Keratinocyte (primary cell): ENCODE results near the gene SLC5A1. TPM values are rescaled to one million over a fixed set of nuclear protein-coding genes. Genes with fewer than 3 reads are reported as not detected.

Experiments
- DNase-seq: peaks from one replicate; pipeline ENCODE4 v3.0.0-alpha.2; 2011; ENCODE audit warnings: low read depth, missing footprints, low spot score
- FAIRE-seq: peaks from 2 replicates; lab custom pipeline; 2011; peaks lifted over from hg19 to GRCh38; lab: Jason Lieb, UNC
- H2AFZ ChIP-seq: 2 replicates; pipeline ENCODE4 v1.6.0; 2012; ENCODE audit warnings: low read length, control low read depth, inconsistent platforms; ENCODE audit not compliant: control insufficient read depth
- H3K27ac ChIP-seq: 2 replicates; pipeline ENCODE4 v1.5.1; 2011; ENCODE audit warnings: low read length; ENCODE audit not compliant: control insufficient read depth, insufficient read depth
- H3K27me3 ChIP-seq: 3 replicates; pipeline ENCODE4 v1.6.0; 2011; ENCODE audit warnings: low read length; ENCODE audit not compliant: control insufficient read depth, insufficient read depth; ENCODE audit errors: extremely low read depth
- H3K36me3 ChIP-seq, 2 experiments: 2 replicates in 1 of 2; 3 replicates in 1 of 2; pipeline ENCODE4 v1.5.1; 2011; ENCODE audit warnings: low read length in 2 of 2, mild to moderate bottlenecking in 1 of 2; ENCODE audit not compliant: control insufficient read depth in 2 of 2, insufficient read depth in 2 of 2; ENCODE audit errors: extremely low read depth in 1 of 2
- H3K4me1 ChIP-seq: 3 replicates; pipeline ENCODE4 v1.5.1; 2011; ENCODE audit warnings: low read length; ENCODE audit not compliant: control insufficient read depth, insufficient read depth; ENCODE audit errors: extremely low read depth
- H3K4me2 ChIP-seq: 3 replicates; pipeline ENCODE4 v1.6.0; 2011; ENCODE audit warnings: low read depth, low read length; ENCODE audit not compliant: control insufficient read depth, insufficient read depth; ENCODE audit errors: extremely low read depth
- H3K4me3 ChIP-seq, 3 experiments: fragments of 200-600 bp in 1 of 3; sonication (generic) in 1 of 3; 2 replicates in 2 of 3; 3 replicates in 1 of 3; pipeline ENCODE4 v1.5.1; 2011 to 2016; ENCODE audit warnings: low read length in 3 of 3, mild to moderate bottlenecking in 3 of 3, control low read depth in 2 of 3, inconsistent platforms in 1 of 3, low read depth in 1 of 3, mixed read lengths in 1 of 3, mixed run types in 1 of 3, moderate library complexity in 1 of 3; ENCODE audit not compliant: control insufficient read depth in 2 of 3, insufficient read depth in 2 of 3; ENCODE audit errors: extremely low read depth in 1 of 3
- H3K79me2 ChIP-seq: 2 replicates; pipeline ENCODE4 v1.6.0; 2012; ENCODE audit warnings: low read length; ENCODE audit not compliant: control insufficient read depth, insufficient read depth
- H3K9ac ChIP-seq: 3 replicates; pipeline ENCODE4 v1.6.0; 2011; ENCODE audit warnings: low read length; ENCODE audit not compliant: control insufficient read depth, insufficient read depth; ENCODE audit errors: extremely low read depth
- H3K9me1 ChIP-seq: 3 replicates; pipeline ENCODE4 v1.6.0; 2011; ENCODE audit warnings: low read length; ENCODE audit not compliant: control insufficient read depth, insufficient read depth; ENCODE audit errors: extremely low read depth
- H3K9me3 ChIP-seq: 2 replicates; pipeline ENCODE4 v1.5.1; 2012; ENCODE audit warnings: low read depth, low read length; ENCODE audit not compliant: control insufficient read depth
- H4K20me1 ChIP-seq: 3 replicates; pipeline ENCODE4 v1.6.0; 2011; ENCODE audit warnings: low read length; ENCODE audit not compliant: control insufficient read depth, insufficient read depth; ENCODE audit errors: extremely low read depth
- EZH2 ChIP-seq: IDR thresholded peaks from one replicate; pipeline ENCODE4 v1.6.1; 2012; ENCODE audit warnings: inconsistent platforms, mild to moderate bottlenecking, low read length, moderate library complexity
- dilution Hi-C: fragments of 300-500 bp; cut with MboI; formaldehyde crosslinking; loops from one replicate; pipeline ENCODE4 v1.7.0; 2020; ENCODE audit warnings: low sequenced_read_pairs; ENCODE audit not compliant: extremely low pct_ligation_motif_present
- polyA plus RNA-seq, 5 experiments: library from polyadenylated mRNA; depleted of rRNA in 3 of 5; stranded (reverse) in 3 of 5; stranded (forward) in 1 of 5; unstranded in 1 of 5; fragments of >200 nt; gene quantifications; 1 replicate in 1 of 5; 2 replicates in 3 of 5; 3 replicates in 1 of 5; pipeline versions ENCODE4 v1.2.1 to v1.2.3, GENCODE V29; 2011 to 2012; ENCODE audit warnings: missing spikeins in 2 of 5, low read depth in 1 of 5, low replicate concordance in 1 of 5
- TF ChIP-seq, protein P1 (sequence below), 3 experiments: IDR thresholded peaks in 1 of 3; conservative IDR thresholded peaks in 1 of 3; optimal IDR thresholded peaks in 1 of 3; 2 replicates in 2 of 3; 3 replicates in 1 of 3; pipeline versions ENCODE3 to v1.5.1; 2011; ENCODE audit warnings: low read length in 3 of 3, mild to moderate bottlenecking in 3 of 3, moderate library complexity in 2 of 3, control low read depth in 1 of 3, inconsistent platforms in 1 of 3; ENCODE audit not compliant: insufficient read depth in 2 of 3; ENCODE audit errors: extremely low read depth in 1 of 3

Gene SLC5A1
- polyA plus RNA-seq, 1 donor (not counting 4 experiments of a cell fraction or from before 2014, with no cell fraction given) = 2.0 TPM

GRCh38 chr22:32088084-32088483, 45.0 kb downstream of the SLC5A1 start:
- no peak for FAIRE-seq

DNA sequence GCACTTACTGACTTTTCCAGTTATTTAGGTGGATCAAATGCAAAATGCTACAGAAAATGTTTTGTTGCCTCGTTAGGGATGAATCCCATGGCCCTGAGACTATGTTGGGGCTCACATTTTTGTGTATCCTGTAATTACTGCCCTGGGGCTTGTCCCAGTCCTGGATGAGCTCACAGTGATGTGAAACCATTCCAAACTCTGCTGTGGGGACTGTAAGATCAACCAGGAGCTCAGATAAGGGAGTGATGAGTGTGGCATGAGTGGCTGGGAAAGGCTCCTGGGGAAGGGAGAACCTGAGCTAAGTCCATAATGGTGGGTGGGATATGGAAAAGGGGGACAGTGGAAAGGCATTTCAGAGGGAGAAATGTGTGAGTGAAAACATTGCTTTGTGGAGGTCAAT, 54.0 kb downstream of the SLC5A1 start:
- H3K79me2 ChIP-seq = no peaks in the 10 kb centered on the region
- dilution Hi-C loops = no loop called here
- no peak overlapping the region for H3K4me2 ChIP-seq
- H3K4me3 ChIP-seq = no peak overlapping the region
- DNase-seq = no peak
- no peaks in the 10 kb centered on the region for H3K4me1 ChIP-seq
- H4K20me1 ChIP-seq = no peaks in the 10 kb centered on the region
- no peaks in the 10 kb centered on the region for H3K9me1 ChIP-seq
- H3K9ac ChIP-seq = no peak overlapping the region
- H3K27me3 ChIP-seq = no peaks in the 10 kb centered on the region
- TF ChIP-seq, protein P1, sequence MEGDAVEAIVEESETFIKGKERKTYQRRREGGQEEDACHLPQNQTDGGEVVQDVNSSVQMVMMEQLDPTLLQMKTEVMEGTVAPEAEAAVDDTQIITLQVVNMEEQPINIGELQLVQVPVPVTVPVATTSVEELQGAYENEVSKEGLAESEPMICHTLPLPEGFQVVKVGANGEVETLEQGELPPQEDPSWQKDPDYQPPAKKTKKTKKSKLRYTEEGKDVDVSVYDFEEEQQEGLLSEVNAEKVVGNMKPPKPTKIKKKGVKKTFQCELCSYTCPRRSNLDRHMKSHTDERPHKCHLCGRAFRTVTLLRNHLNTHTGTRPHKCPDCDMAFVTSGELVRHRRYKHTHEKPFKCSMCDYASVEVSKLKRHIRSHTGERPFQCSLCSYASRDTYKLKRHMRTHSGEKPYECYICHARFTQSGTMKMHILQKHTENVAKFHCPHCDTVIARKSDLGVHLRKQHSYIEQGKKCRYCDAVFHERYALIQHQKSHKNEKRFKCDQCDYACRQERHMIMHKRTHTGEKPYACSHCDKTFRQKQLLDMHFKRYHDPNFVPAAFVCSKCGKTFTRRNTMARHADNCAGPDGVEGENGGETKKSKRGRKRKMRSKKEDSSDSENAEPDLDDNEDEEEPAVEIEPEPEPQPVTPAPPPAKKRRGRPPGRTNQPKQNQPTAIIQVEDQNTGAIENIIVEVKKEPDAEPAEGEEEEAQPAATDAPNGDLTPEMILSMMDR (optimal IDR thresholded peaks at IDR 0.05 in 1 of 3, IDR thresholded peaks at IDR 0.05 in 1 of 3, conservative IDR thresholded peaks at IDR 0.05 in 1 of 3; ENCODE audit: extremely low read depth in 1 of 3, insufficient read depth in 2 of 3, low read length in 3 of 3) = no peak
- TF ChIP-seq EZH2 = no peak
- no peak overlapping the region for H2AFZ ChIP-seq
- H3K36me3 ChIP-seq = no peaks in the 10 kb centered on the region
- FAIRE-seq = no peak
- no peaks in the 10 kb centered on the region for H3K9me3 ChIP-seq
- H3K27ac ChIP-seq = no peak overlapping the region

More at GRCh38 chr22:32088084-32088483, 45.0 kb downstream of the SLC5A1 start:
- Histone ChIP-seq H3K79me2 (no peaks in the 10 kb centered on the region), H3K9me3 (no peaks in the 10 kb centered on the region), H3K4me3 (no peak overlapping the region), H3K9me1 (no peaks in the 10 kb centered on the region), H3K27me3 (peaks cover 5% of the 10 kb centered on the region), H3K4me1 (no peaks in the 10 kb centered on the region), H3K9ac (no peak overlapping the region), H3K36me3 (no peaks in the 10 kb centered on the region), H4K20me1 (no peaks in the 10 kb centered on the region), H2AFZ (no peak overlapping the region), H3K27ac (no peak overlapping the region), H3K4me2 (no peak overlapping the region)
- DNase-seq = no peak
- TF ChIP-seq EZH2 = no peak
- TF ChIP-seq, protein P1 (optimal IDR thresholded peaks at IDR 0.05 in 1 of 3, IDR thresholded peaks at IDR 0.05 in 1 of 3, conservative IDR thresholded peaks at IDR 0.05 in 1 of 3; ENCODE audit: extremely low read depth in 1 of 3, insufficient read depth in 2 of 3, low read length in 3 of 3) = no peak
- dilution Hi-C loops = no loop called here
